Pancreas (tissue), 10 donors: ENCODE measurements around the gene HABP4. TPM values are rescaled to one million over a fixed set of nuclear protein-coding genes. Genes with fewer than 3 reads are reported as not detected.

Source experiments
- ATAC-seq, 4 donors: fragments of 200-7000 bp; cut with Tn5 transposase; one replicate each; pipeline versions ENCODE4 v1.8.0 to v1.9.1; 2020; ENCODE audit warnings: mild to moderate bottlenecking in 4 of 4, moderate library complexity in 4 of 4
- DNase-seq, 6 donors: peaks; one replicate each; pipeline ENCODE4 v3.0.0-alpha.2; 2020
- FAIRE-seq: peaks from 2 replicates; lab custom pipeline; 2012; peaks lifted over from hg19 to GRCh38; lab: Jason Lieb, UNC
- H3K27ac ChIP-seq, 4 donors: fragments of 200-600 bp; sonication (generic); 1 replicate in 3 of 4; 2 replicates in 1 of 4; pipeline versions ENCODE4 v1.5.0 to v1.8.0; 2020
- H3K27me3 ChIP-seq, 4 donors: fragments of 200-600 bp; one replicate each; pipeline ENCODE4 v1.8.0; 2021
- H3K36me3 ChIP-seq, 3 donors: fragments of 200-600 bp; sonication (generic) in 1 of 3; one replicate each; pipeline versions ENCODE4 v1.5.0 to v1.8.0; 2020 to 2021
- H3K4me1 ChIP-seq, 3 donors: fragments of 200-600 bp; one replicate each; pipeline ENCODE4 v1.8.0; 2021
- H3K4me3 ChIP-seq, 4 donors: fragments of 200-600 bp; sonication (generic) in 2 of 4; one replicate each; pipeline versions ENCODE4 v1.5.0 to v1.8.0; 2020 to 2021
- H3K9me3 ChIP-seq, 4 donors: fragments of 200-600 bp; one replicate each; pipeline ENCODE4 v1.8.0; 2021
- WGBS, 2 donors: extraction: QIAGEN DNeasy Blood & Tissue Kit; methylation state at CpG; one replicate each; pipeline ENCODE4 v1.1.7; 2013; 5-methylcytosine and 5-hydroxymethylcytosine counted together
- intact Hi-C, 3 donors: fragments of 100-400 bp; cut with DNase I; formaldehyde crosslinking; loops; one replicate each; pipeline versions ENCODE4 v1.11.1 to v1.14.2; 2022
- polyA plus RNA-seq, 2 donors: library from polyadenylated mRNA; stranded (reverse); fragments of 200-250 nt; gene quantifications; one replicate each; pipeline ENCODE4 v1.2.3, GENCODE V29; 2013
- total RNA-seq, 6 donors: library from RNA; stranded (reverse); fragmentation: NEBNext Ultra II Directional in 4 of 6; extraction: Animal tissue kit (Norgen Biotek cat#: 25700) in 4 of 6; gene quantifications; one replicate each; pipeline versions ENCODE4 v1.2.1 to v1.2.4, GENCODE V29; 2021 to 2023
- TF ChIP-seq, protein P1 (sequence below), 4 donors: fragments of 200-600 bp; sonication (generic) in 3 of 4; IDR thresholded peaks; one replicate each; pipeline versions ENCODE4 v1.5.0 to v1.8.0; 2021; ENCODE audit warnings: antibody characterized with exemption in 4 of 4
- donor health status: healthy with polysubstance abuse.
- donor health status: DM: no; HTN: no; CAD: no; lungs with moderate emphysema.
- donor health status: DM: no; HTN: no; CAD: no.
- donor health status: control.
- donor health status: control.
- donor health status: Bipolar disorder and iron deficiency.
- donor health status: DM: yes; HTN: yes; CAD: no.
- donor health status: DM: no; HTN: no; CAD: no.
- donor health status: DM: no; HTN: no; CAD: no.
- donor health status: DM: yes; HTN: yes; CAD: no.

Gene HABP4
- total and polyA plus RNA-seq, 8 donors = 2.8 to 13.0 (median 4.0) TPM

DNA sequence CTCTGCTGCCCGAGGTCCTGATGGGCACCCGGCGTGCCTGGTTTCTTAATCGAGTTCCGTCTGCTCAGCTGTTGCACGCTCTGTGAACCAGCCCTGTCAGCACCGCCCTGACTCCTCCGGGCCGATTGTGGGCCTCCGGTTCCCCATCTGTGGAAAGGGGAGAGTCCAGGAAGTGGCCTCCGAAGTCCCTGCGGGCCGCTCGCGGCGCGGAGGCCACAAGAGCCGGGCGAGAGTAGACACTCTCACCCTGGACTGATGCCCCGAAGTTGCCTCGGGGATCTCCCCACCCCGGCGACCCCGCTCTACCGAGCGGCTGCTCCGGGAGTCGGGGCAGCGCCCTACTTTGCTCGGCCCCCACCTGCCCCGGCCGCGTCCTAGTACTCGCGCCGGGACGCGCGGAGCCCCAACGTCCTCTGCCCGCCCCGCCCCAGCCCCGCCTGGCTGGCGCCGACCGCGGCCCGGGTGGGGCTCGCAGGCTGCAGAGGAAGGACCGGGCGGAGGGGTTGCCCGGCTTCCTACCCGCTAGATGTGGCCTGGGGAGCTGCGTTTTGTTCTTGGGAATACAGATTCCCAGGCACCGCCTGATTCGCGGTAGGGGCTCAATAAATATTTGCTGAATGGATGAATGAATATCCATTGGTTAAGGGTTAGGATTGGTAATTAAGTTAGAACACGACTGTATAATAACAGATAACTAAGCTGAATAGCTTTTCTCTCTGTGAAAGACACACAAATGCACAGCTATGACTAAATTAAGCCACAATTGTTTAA is 30.9 kb upstream of the HABP4 start:
- TF ChIP-seq, protein P1, sequence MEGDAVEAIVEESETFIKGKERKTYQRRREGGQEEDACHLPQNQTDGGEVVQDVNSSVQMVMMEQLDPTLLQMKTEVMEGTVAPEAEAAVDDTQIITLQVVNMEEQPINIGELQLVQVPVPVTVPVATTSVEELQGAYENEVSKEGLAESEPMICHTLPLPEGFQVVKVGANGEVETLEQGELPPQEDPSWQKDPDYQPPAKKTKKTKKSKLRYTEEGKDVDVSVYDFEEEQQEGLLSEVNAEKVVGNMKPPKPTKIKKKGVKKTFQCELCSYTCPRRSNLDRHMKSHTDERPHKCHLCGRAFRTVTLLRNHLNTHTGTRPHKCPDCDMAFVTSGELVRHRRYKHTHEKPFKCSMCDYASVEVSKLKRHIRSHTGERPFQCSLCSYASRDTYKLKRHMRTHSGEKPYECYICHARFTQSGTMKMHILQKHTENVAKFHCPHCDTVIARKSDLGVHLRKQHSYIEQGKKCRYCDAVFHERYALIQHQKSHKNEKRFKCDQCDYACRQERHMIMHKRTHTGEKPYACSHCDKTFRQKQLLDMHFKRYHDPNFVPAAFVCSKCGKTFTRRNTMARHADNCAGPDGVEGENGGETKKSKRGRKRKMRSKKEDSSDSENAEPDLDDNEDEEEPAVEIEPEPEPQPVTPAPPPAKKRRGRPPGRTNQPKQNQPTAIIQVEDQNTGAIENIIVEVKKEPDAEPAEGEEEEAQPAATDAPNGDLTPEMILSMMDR (IDR thresholded peaks at IDR 0.05) = no peak
- Histone ChIP-seq H3K9me3 (no peaks in the 10 kb centered on the region), H3K4me3 (peak overlapping the region; percentile 47 to 81 (median 72)), H3K36me3 (no peaks in the 10 kb centered on the region), H3K4me1 (peaks cover 0 to 19% (median 18%) of the 10 kb centered on the region in 3 donors), H3K27me3 (no peaks in the 10 kb centered on the region), H3K27ac (peak overlapping the region; percentile 93 to 97 (median 97))
- 0% methylated on average over 41 to 58 of the region's 58 CpGs for WGBS, 2 donors
- peak; percentile 42 to 55 (median 50) for ATAC-seq
- DNase-seq = peak; percentile 51 to 81 (median 68)
- intact Hi-C loops = no loop called here
- FAIRE-seq = no peak

DNA sequence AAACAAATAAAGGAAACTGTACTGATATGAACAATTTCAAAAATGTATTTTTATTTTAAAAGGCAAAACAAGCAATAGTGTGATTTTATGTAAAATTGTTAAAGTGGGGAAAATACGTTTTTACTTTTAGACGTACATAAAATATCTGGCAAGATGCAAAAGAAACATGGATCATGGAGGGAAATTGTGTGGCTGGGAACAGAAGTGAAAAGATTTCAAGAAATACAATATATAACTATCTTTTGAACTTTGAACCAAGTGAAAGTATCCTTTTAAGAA is 30.3 kb upstream of the HABP4 start:
- TF ChIP-seq, protein P1 (IDR thresholded peaks at IDR 0.05) = no peak
- ATAC-seq (no peak), FAIRE-seq (peak; percentile 29), DNase-seq (no peak)
- peak overlapping the region; percentile 93 to 97 (median 97) for H3K27ac ChIP-seq
- peaks cover 0 to 19% (median 18%) of the 10 kb centered on the region in 3 donors for H3K4me1 ChIP-seq
- no peaks in the 10 kb centered on the region for H3K36me3 ChIP-seq
- intact Hi-C loops = no loop called here
- H3K9me3 ChIP-seq = no peaks in the 10 kb centered on the region
- 25 to 39% methylated on average over 2 of the region's 2 CpGs for WGBS, 2 donors
- H3K4me3 ChIP-seq = peak overlapping the region in 2 of 4 donors; percentile 65 to 81
- H3K27me3 ChIP-seq = no peaks in the 10 kb centered on the region

DNA sequence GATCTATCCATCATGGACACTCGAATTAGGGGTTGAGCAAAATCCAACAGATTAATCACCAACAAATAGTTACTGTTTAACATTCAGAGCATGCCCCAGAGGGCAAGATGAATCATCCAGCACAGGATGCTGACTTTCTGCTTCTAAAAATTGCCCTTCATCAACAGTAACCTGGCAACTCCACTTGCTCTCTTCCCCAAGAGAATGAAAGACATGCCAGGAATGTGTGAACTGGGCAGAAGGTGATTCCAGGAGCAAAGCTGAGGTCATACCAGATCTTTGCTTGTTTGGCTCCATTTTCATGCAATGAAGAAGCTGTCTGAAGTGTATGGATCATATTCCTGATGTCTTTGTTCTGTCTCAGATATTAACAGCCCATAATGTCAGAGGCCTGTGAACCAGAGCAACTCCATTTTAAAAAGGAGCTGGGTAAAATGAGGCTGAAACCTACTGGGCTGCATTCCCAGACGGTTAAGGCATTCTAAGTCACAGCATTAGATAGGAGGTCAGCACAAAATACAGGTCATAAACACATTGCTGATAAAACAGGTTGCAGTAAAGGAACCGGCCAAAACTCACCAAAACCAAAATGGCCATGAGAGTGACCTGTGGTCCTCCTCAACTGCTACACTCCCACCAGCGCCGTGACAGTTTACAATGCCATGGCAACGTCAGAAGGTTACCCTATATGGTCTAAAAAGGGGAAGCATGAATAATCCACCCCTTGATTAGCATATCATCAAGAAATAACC is 29.3 kb upstream of the HABP4 start:
- ATAC-seq = peak; percentile 9 to 29 (median 16)
- peak in 3 of 6 donors; percentile 45 to 73 (median 49) for DNase-seq
- peaks cover 0 to 19% (median 18%) of the 10 kb centered on the region in 3 donors for H3K4me1 ChIP-seq
- no peaks in the 10 kb centered on the region for H3K9me3 ChIP-seq
- TF ChIP-seq, protein P1 (IDR thresholded peaks at IDR 0.05) = no peak
- intact Hi-C loops = no loop called here
- WGBS, 2 donors = 45 to 47% methylated on average over 6 of the region's 6 CpGs
- no peak overlapping the region for H3K4me3 ChIP-seq
- no peak for FAIRE-seq
- no peaks in the 10 kb centered on the region for H3K36me3 ChIP-seq
- peak overlapping the region; percentile 14 to 97 (median 63) for H3K27ac ChIP-seq
- H3K27me3 ChIP-seq = no peaks in the 10 kb centered on the region

DNA sequence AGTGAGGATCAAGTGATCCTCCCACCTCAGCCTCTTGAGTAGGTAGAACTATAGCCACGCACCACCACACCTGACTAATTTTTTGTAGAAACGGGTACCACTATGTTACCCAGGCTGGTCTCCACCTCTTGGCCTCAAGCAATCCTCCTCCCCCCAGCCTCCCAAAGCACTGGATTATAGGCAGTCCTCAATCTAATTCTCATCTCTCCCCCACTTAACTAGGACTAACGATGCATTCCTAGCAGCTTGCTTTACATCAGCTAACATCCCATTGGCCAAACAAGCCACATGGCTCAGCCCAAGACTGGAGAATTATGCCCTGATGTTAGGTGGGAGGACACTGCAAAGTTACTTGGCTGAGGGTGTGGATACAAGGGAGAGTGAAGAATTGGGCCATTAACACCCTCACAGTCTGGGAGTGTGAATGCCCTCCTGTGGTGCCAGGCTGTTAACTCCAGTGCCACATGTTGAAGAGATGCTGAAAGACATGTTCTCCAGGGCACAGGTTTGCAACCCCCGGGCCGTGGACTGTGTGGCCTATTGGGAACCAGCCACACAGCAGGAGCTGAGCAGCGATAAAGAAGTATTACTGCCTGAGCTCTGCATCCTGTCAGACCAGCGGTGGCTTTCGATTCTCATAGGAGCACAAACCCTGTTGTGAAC is 26.5 kb upstream of the HABP4 start:
- DNase-seq = no peak
- TF ChIP-seq, protein P1 (IDR thresholded peaks at IDR 0.05) = no peak
- no peak for ATAC-seq
- Histone ChIP-seq H3K9me3 (no peaks in the 10 kb centered on the region), H3K27ac (no peak overlapping the region), H3K4me1 (peaks cover 0 to 18% (median 14%) of the 10 kb centered on the region in 3 donors), H3K4me3 (no peak overlapping the region), H3K27me3 (no peaks in the 10 kb centered on the region), H3K36me3 (no peaks in the 10 kb centered on the region)
- intact Hi-C loops = no loop called here
- FAIRE-seq = no peak
- 79 to 83% methylated on average over 8 of the region's 8 CpGs for WGBS, 2 donors
